HepG2 (cell line): ENCODE results near the gene PKP3. TPM values are rescaled to one million over a fixed set of nuclear protein-coding genes. Genes with fewer than 3 reads are reported as not detected.
A peak's percentile ranks its signal among the peaks of the same experiment; 100 is the strongest.

Experiments used
- CENPT ChIP-seq: sonication (generic); formaldehyde crosslinking; IDR thresholded peaks from 2 replicates; pipeline ENCODE4 v1.8.0; 2022; ENCODE audit warnings: low read depth, mild to moderate bottlenecking, moderate library complexity, missing genetic modification reagents
- CHCHD3 ChIP-seq: sonication (generic); formaldehyde crosslinking; IDR thresholded peaks from 2 replicates; pipeline ENCODE4 v1.8.0; 2022; ENCODE audit warnings: mild to moderate bottlenecking, missing genetic modification reagents, moderate library complexity
- ERF ChIP-seq: IDR thresholded peaks from 2 replicates; pipeline ENCODE4 v1.6.1; 2018; ENCODE audit warnings: missing biosample characterization, missing genetic modification reagents
- ETS1 ChIP-seq: sonication (generic); formaldehyde crosslinking; IDR thresholded peaks from 2 replicates; pipeline ENCODE4 v1.4.0; 2020; ENCODE audit warnings: missing genetic modification reagents
- FOSL1 ChIP-seq: sonication (generic); formaldehyde crosslinking; IDR thresholded peaks from 2 replicates; pipeline ENCODE4 v1.9.0; 2021; ENCODE audit warnings: missing genetic modification reagents, borderline replicate concordance
- FOSL2 ChIP-seq: sonication (generic); formaldehyde crosslinking; IDR thresholded peaks from 2 replicates; pipeline ENCODE4 v1.4.0; 2020; ENCODE audit warnings: missing genetic modification reagents
- ONECUT2 ChIP-seq: sonication (generic); formaldehyde crosslinking; IDR thresholded peaks from 2 replicates; pipeline ENCODE4 v1.4.0; 2020; ENCODE audit warnings: missing genetic modification reagents
- SRF ChIP-seq: IDR thresholded peaks from 2 replicates; pipeline ENCODE4 v1.6.1; 2011; ENCODE audit warnings: mild to moderate bottlenecking, low read depth, low read length, moderate library complexity
- TBX3 ChIP-seq: fragments of 450-650 bp; IDR thresholded peaks from 2 replicates; pipeline ENCODE4 v1.6.1; 2017; ENCODE audit warnings: antibody characterized with exemption, mild to moderate bottlenecking, inconsistent platforms, borderline replicate concordance
- U2AF1 ChIP-seq: fragments of 200-400 bp; formaldehyde crosslinking; optimal IDR thresholded peaks from 2 replicates; pipeline ENCODE3; 2017; ENCODE audit warnings: mild to moderate bottlenecking, low read depth, low read length
- ZBED4 ChIP-seq: sonication (generic); formaldehyde crosslinking; IDR thresholded peaks from 2 replicates; pipeline ENCODE4 v1.4.0; 2020; ENCODE audit warnings: missing genetic modification reagents, borderline replicate concordance
- ZBTB37 ChIP-seq: sonication (generic); formaldehyde crosslinking; IDR thresholded peaks from 2 replicates; pipeline ENCODE4 v1.4.0; 2020; ENCODE audit warnings: mild to moderate bottlenecking, missing genetic modification reagents
- ZMAT3 ChIP-seq: sonication (generic); formaldehyde crosslinking; conservative IDR thresholded peaks from 2 replicates; pipeline ENCODE4 v1.7.0; 2021; ENCODE audit warnings: missing genetic modification reagents
- ZNF674 ChIP-seq: sonication (generic); formaldehyde crosslinking; IDR thresholded peaks from 2 replicates; pipeline ENCODE4 v1.5.0; 2020; ENCODE audit warnings: low read depth, mild to moderate bottlenecking, missing genetic modification reagents
- ZNF724P ChIP-seq: sonication (generic); formaldehyde crosslinking; IDR thresholded peaks from 2 replicates; pipeline ENCODE4 v1.8.0; 2022; ENCODE audit warnings: missing genetic modification reagents, borderline replicate concordance
- ZNF878 ChIP-seq: sonication (generic); formaldehyde crosslinking; IDR thresholded peaks from 2 replicates; pipeline ENCODE4 v1.8.1; 2023; ENCODE audit warnings: mild to moderate bottlenecking, missing genetic modification reagents, moderate library complexity
- ZSCAN12 ChIP-seq: sonication (generic); formaldehyde crosslinking; IDR thresholded peaks from 2 replicates; pipeline ENCODE4 v1.9.0; 2021; ENCODE audit warnings: mild to moderate bottlenecking, missing genetic modification reagents
- ZSCAN31 ChIP-seq: sonication (generic); formaldehyde crosslinking; IDR thresholded peaks from 2 replicates; pipeline ENCODE4 v1.5.0; 2020; ENCODE audit warnings: low read depth, mild to moderate bottlenecking, missing genetic modification reagents
- polyA plus RNA-seq, 8 experiments: library from polyadenylated mRNA; depleted of rRNA in 3 of 8; stranded (reverse) in 7 of 8; unstranded in 1 of 8; fragments of >200 nt; fragmentation: Illumina TruSeq in 4 of 8; extraction: Trizol in 4 of 8; gene quantifications; 2 replicates each; pipeline versions ENCODE4 v1.2.1 to v1.2.3, GENCODE V29; 2011 to 2016; ENCODE audit warnings: low read depth in 4 of 8, missing spikeins in 1 of 8, mixed read lengths in 1 of 8; ENCODE audit not compliant: insufficient read depth in 1 of 8
- total RNA-seq, 5 experiments: library from RNA; depleted of rRNA; stranded (reverse); fragments of >200 nt; fragmentation: Illumina TruSeq; extraction: Trizol; gene quantifications; 2 replicates each; pipeline ENCODE4 v1.2.3, GENCODE V29; 2016; ENCODE audit warnings: low read depth in 1 of 5
- TF ChIP-seq, protein P1 (sequence below): sonication (generic); formaldehyde crosslinking; IDR thresholded peaks from 2 replicates; pipeline ENCODE4 v1.4.0; 2020; ENCODE audit warnings: missing genetic modification reagents, mild to moderate bottlenecking, borderline replicate concordance
- TF ChIP-seq, protein P2 (sequence below): sonication (generic); formaldehyde crosslinking; IDR thresholded peaks from 2 replicates; pipeline ENCODE4 v1.4.0; 2020; ENCODE audit warnings: mild to moderate bottlenecking, missing genetic modification reagents

The PKP3 gene
- total and polyA plus RNA-seq, 2 of the 13 experiments (the other 11 are each of a cell fraction or from before 2014, with no cell fraction given) = 18.0 to 28.7 TPM

DNA sequence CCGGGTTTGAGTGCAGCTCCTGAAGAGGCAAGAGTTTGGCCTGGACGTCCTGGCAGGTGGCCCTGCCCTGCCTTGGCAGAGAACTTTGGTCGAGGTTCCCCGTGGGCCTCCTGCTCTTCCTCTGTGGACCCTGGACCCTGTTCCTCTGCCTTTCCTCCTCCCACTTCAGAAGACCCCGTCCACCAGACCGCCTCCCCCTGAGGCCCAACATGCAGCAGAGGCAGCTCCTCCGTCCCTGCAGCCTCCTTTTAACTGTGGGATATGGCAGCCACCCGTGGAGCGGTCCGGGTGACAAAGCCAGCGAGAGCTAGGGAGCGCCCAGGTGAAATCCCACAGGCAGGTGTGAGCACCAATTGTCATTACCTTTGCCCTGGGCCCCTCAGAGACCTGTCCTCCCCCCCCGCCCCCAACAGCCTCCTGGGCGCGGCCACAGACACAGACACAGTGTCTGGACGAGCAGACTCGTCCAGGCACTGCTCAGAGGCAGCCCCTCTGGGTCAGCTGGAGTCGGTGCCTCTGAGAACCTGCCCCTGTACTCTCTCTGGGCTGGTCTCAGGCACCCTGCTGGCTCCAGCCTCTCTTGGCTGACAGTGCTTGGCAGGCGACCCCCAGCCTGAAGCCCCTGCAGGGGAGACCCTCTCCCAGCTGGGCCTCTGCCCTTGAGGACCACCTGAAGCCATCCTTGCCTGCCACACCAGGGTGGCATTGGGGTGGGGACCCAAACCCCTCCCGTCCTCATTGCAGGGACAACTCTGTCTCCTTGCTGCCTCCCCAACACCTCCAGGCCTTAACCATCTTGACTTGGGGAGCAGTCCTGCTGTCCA, 52.0 kb downstream of the PKP3 start (continued):
- TF ChIP-seq, protein P1, sequence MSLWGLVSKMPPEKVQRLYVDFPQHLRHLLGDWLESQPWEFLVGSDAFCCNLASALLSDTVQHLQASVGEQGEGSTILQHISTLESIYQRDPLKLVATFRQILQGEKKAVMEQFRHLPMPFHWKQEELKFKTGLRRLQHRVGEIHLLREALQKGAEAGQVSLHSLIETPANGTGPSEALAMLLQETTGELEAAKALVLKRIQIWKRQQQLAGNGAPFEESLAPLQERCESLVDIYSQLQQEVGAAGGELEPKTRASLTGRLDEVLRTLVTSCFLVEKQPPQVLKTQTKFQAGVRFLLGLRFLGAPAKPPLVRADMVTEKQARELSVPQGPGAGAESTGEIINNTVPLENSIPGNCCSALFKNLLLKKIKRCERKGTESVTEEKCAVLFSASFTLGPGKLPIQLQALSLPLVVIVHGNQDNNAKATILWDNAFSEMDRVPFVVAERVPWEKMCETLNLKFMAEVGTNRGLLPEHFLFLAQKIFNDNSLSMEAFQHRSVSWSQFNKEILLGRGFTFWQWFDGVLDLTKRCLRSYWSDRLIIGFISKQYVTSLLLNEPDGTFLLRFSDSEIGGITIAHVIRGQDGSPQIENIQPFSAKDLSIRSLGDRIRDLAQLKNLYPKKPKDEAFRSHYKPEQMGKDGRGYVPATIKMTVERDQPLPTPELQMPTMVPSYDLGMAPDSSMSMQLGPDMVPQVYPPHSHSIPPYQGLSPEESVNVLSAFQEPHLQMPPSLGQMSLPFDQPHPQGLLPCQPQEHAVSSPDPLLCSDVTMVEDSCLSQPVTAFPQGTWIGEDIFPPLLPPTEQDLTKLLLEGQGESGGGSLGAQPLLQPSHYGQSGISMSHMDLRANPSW (CRISPR knock-in tag) = no peak
- TF ChIP-seq ZNF878 (CRISPR knock-in tag) = no peak
- TF ChIP-seq FOSL1 (CRISPR knock-in tag) = no peak
- TF ChIP-seq U2AF1 = no peak
- TF ChIP-seq CHCHD3 (CRISPR knock-in tag) = no peak
- TF ChIP-seq ZBTB37 (CRISPR knock-in tag) = no peak
- no peak for TF ChIP-seq ZNF674
- TF ChIP-seq, protein P2, sequence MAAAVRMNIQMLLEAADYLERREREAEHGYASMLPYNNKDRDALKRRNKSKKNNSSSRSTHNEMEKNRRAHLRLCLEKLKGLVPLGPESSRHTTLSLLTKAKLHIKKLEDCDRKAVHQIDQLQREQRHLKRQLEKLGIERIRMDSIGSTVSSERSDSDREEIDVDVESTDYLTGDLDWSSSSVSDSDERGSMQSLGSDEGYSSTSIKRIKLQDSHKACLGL (CRISPR knock-in tag) = peak; percentile 19; the same call in 1 of the 2 replicates
- TF ChIP-seq ERF = no peak; the same call in 1 of the 2 replicates
- TF ChIP-seq TBX3 = no peak
- no peak for TF ChIP-seq ZBED4 (CRISPR knock-in tag)
- TF ChIP-seq ONECUT2 (CRISPR knock-in tag) = no peak
- TF ChIP-seq SRF = no peak
- TF ChIP-seq FOSL2 = no peak
- TF ChIP-seq CENPT (CRISPR knock-in tag) = no peak
- TF ChIP-seq ZMAT3 = no peak
- TF ChIP-seq ZSCAN12 = no peak
- no peak for TF ChIP-seq ZNF724P (CRISPR knock-in tag)
- TF ChIP-seq ETS1 = no peak
- no peak for TF ChIP-seq ZSCAN31 (CRISPR knock-in tag)
